NCI-H226 (cell line): ENCODE measurements around the gene SPEM2.
"Not testable (repeated sequence)": the region's sequence is repeated elsewhere in the genome, so short reads cannot be mapped to it uniquely, and the experiment has no call there.

Experiments used
- DNase-seq: peaks from one replicate; pipeline ENCODE4 v3.0.0-alpha.2; 2015

The SPEM2 gene

DNA sequence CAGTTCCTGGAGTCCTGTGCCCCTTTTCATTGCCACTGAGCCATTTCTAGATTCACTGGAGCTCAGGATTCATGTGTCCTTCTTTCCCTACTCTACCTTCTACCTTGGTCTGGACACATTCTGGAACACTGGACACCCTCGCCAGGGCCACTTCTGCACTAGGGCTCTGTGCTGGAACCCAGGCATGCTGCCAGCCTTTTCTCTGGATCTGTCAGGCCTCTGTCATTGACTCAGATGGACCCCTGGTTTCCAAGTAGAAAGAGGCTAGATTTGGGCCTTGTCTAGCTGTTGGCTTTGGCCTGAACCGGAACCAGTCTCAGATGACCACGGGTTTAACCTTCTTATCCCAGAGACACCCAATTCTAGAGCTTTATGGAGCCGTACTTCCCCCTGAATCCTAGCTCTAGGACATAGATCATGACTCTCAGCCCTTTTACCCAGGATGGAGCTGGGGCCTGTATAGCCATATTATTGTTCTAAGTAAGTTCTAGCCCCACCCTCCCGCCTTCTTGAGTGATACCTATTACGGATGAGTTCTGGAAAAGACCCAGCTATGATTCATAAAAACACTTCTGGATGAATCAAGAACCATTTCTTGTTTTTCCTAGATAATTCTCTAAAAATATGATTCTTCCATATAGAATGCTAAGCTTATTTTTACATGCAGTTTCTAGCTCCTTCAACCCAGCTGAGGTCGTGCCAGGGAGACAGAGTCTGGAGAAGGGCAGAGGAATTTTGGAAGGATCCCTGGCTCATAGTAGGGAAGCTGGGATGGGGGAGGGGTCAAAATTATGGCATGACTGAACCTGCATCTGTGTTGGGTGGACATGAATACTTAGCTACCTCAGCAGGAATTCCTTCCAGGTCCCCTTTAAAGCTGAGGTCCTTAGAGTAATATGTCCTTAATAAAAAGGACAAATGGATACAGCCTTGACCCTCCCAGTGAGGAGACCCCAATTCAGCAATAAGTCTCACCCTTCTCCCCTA, 18.4 kb downstream of the SPEM2 start:
- peak; percentile 69 for DNase-seq

DNA sequence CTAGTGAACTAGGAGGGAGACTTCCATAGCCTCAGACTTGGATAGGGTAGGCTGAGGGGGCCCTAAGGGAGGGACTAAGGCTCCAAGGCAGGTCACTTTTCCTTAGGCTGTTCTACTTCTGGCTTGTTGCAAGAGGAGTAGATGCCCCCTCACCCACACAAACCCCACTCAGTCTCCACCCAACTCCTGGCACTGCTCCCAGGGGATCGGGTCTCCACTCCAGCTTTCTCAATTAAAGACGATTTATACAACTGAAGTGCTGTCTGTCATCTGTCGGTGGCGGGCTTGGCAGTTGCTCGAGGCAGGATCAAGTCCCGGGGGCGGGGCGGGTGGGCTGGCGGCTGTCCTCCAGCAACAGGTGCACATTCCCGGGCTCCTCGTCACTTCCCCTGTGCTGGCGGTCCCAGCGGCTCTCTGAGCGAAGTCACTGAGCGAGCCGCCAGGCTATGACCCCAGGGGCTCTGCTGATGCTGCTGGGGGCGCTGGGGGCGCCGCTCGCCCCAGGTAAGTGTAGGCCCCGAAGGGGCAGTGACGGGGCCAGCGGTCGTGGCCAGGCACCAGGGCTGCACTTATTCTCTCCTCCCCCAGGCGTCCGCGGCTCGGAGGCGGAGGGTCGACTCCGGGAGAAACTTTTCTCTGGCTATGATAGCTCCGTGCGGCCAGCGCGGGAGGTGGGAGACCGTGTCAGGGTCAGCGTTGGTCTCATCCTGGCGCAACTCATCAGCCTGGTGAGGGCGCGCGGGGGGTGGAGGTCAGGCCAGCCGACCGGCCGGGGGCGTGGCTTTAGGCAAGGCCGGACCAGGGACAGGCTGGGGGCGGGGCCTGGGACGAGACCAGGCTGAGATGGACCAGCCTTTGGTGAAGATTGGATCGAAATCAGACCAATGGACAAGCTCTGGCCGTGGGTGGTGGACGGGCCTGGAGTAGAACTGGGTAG, 19.5 kb downstream of the SPEM2 start, which contains the start of gene CHRNB1:
CHRNB1 (plus strand) TSS at position 380 of the 937 bp plus-strand sequence; CDS start at position 447, 67 bp downstream.
- no peak for DNase-seq

DNA sequence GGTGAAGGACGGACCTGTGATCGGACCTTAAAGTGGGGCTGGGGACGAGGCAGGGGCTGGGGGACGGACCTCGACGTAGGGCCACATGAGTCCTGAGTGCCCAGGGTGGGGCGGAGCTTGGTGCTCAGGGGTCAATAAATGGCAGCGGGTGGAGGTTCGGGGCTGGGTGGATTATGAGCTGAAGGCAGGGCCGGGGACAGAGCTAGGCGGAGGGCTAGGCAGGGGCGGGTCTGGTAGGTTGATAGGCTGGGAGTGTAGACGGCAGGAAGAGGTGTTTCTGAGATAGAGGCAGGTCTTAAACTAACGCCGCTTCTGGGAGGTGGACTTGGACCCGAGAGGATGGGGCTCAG, 20.2 kb downstream of the SPEM2 start:
- no peak for DNase-seq

DNA sequence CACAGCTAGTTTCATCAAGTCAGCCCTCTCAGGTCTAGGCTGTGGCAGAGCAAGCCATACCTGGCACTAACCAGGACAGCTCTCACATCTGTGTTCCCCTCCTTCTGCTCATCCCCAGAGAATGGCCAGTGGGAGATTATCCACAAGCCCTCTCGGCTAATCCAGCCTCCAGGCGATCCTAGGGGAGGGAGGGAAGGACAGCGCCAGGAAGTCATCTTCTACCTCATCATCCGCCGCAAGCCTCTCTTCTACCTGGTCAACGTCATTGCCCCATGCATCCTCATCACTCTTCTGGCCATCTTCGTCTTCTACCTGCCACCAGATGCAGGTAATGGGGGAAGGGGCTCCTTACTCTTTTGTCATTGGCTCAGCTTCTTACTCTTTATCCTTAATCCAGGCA, 23.0 kb downstream of the SPEM2 start:
- DNase-seq: no peak

DNA sequence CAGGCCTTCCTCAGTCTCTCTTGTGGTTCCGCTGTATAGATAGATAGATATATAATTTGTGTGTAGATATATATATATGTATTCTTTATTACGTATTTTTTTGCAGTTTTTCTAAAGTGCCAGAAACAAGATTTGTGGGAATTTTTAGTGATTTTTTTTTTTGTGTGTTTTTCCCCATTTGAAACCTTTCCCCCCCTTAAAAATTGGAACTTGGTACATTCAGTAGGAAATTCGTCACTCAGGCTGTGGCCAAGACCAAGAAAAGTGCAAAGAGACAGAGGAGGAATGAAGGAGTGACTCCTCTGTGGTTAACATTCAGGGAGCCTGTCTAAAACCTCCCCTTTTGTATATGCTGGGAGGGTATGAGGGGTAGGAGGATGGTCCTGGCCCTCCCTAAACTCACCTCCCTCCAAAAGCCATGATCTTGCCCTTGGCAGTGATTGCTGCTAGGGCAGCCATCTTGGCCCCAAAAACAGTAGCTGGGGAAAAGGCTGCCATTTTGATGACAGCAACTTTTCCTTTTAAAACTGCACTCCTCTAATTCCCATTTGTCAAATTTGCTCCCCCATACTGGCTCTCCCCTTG, 34.6 kb downstream of the SPEM2 start:
- DNase-seq: no peak

DNA sequence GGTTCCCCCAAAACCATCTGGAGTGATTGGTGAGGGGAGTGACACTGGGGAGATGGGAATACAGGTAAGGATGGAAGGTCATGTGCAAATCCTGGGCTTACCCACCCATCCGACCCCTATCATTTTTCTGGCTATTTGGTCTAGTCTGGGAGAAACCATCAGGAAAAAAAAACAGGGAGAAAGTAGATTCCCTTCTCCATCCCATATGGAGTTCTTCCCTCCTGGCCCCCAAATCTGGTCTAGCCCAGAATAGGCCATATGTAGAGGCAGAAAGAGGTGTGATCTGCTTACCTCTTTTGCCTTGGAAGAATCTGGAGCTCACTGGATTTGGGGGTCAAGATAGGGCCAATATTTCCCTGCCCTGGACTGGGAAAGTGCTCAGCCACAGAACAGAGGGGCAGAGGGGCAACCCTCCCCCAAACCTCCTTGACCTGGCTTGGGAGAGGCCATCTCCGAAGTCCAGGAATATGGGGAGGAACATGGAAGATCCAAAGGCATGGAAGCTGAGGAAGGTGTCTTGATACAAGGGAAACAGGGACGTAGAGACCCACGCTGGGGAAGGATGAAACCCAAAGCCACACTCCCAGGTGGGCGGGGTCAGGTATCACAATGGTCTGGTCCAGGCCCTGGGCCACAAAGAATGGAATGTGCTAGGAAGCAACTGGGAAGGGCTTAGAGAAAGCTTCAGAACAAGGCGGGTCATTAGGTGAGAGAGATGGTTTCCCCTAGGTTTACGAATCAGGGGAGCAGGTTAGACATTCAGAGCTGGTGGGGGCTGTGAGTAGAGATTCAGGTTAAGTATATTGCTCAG, 35.6 kb downstream of the SPEM2 start:
- DNase-seq: no peak

DNA sequence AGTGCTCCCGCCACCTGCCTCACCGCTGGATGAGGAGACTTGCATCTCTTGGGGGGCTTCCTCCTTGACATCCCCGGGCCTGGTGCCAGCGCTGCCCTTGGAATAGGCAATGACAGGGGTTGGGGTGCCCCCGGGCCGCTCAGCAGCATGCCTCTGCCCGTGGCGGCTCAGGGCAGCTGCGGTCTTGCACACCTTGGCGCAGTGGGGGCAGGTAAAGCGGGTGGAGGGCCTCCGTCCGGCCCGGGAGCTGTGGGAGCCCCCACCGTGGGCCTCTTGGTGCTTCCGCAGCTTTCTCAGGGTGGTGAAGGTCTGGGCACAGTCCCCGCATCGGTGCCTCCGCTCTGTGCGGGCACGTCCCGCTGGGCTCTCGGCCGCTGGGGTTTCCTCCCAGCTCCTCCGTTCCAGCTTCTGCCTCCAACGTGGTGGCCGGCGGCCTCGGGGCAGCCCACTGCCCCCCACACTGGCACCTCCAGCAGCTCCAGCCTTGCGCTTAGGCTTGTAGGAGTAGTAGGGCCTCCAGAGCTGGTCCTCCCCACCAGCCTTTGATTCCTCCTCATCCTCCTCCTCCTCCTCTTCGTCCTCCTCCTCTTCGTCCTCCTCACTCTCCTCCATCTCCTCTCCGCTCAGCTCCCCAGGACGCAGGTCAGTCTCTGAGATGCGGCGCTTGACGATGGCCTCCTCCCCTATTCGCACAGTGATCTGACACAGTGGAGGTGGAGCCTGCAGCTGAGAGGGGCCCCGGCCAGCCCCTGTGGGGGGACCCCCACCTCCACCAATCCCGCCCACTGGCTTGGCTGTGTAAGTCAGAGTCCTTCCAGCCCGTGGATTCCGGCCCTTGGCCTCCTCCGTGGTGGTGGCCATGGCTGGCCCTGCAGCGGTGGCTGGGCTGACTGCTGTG, 37.3 kb downstream of the SPEM2 start:
- no peak for DNase-seq

DNA sequence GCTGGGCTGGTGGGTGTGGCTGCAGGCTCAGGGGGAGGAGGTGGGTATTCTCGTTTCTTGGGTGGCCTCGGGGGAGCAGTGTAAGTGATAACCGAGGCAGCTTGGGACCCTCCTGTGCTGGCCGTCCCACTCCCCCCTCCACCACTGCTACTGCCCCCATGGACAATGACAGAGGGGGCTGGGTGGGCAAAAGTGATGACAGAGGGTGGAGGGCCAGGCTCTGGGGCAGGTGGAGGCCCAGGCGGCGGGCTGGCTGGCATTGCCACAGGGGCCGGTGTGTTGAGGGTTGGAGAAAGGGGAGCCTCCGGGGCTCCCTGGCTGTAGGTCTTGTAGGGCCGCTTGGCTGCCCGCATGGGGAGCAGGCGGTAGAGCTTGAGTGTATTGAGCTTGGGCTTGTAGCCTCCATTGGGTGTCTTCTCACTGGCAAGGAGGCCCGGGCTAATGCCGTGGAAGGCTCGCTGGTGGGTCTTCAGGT, 38.0 kb downstream of the SPEM2 start:
- no peak for DNase-seq

DNA sequence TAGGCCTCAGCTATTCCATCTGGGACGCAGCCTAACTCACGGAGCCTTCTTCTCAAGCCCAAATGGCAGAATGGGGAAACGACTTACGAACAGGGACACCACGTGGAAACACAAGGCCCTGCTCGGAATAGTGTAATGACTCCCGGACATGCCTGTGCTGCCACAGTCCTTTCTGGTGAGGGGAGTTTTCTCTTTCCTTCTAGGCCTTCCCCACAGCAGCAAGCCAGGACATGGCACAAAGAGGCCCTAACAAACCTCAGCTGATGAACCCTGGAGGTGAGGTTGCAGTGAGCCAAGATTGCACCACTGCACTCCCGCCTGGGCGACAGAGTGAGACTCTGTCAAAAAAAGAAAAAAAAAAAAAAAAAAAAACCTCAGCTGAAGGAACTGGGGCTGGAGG, 38.7 kb downstream of the SPEM2 start:
- no peak for DNase-seq

DNA sequence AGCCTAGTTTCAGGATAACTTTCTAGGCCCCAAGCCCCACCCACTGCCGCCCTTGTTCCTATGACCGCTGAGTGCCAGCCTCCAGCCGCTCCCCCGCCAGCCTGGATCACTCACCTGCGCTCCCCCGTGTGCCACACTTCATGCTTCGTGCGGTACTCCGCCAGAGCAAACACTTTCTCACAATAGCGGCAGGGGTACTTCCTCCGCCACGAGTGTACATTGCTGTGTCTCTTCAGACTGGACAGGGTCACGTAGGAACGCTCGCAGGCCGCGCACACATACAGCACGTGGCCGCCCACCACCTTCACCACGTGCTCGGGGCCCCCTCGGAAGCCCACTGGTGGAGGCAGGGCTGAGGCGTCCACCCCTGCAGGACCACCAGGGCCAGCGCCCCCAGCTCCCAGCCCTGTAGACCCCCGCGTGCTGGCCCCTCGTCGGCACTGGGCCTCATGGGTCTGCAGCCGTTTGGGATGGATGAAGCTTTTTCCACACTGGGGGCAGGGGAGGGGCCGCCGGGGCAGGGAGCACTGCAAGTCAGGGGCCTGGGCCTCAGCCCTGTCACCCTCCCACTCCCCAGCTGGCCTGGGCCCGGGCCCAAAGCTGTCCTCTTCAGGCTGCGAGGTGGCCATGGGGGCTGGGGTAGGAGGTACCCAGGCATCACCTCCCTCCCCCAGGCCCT, 40.3 kb downstream of the SPEM2 start:
- no peak for DNase-seq

DNA sequence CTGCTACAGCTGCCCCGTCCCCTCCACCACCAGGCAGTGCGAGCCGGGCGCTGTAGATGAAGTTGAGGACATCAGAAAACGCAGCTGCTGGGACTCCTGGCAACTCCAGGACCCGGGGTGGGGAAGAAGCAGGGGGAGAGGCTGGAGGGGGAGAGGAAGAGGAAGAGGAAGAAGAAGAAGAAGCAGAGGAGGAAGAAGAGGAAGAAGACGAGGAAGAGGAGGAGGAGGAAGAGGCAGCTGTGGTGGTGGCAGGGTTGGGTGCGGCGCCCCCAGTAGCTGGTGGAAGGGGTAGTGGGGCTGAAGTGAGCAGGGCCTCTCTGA, 40.9 kb downstream of the SPEM2 start:
- no peak for DNase-seq

DNA sequence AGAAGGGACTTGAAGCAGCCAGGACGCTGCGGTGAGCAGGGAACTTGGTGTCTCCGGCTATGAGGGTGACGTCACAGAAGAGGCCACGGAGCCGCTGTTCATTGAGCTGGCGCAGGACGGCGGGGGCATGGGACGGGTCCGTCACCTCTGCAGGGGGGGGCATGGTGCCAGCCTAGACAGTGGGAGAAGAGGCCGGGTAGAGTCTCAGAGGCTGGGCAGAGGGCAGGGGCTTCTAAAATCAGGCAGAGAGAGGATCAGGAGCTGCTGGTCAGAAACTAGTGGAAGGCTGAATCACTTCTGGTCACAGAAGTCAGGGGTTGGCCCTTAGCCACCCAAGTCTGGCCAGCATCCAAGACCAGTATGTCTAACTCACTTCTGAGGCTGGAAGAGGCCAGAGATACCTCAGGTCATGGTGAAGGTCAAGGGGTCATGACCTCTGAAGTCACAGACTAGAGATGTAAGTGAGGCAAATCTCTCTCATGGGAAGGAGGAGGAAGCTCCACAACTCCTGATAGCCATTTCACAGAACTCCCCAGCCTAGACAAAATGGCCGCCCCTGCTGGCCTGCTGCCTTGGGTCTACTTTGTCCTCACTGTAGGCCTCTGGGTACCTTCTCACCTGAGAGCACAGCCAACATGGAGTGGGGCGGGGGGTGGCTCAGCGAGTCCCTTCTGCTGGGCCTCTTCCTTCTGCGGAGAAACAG, 41.4 kb downstream of the SPEM2 start:
- peak; percentile 31 for DNase-seq

DNA sequence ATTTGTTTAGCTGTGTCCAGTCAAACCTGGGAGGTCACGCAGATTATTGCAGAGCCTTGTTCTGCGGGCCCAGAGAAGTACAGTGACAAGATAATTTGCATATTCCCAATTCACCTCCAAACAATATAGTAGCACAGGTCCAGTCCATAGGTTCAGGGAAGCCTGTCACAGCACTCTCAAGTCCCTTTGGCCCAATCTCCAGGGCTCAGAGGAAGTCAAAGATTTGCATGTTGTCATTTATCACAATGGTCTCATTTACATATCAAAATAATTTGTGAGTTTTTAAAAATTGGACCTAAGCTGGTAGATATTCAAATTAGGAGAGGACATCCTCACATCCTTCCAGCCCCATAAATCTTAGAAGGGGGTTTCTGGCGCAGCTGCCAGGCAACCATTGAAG, 42.1 kb downstream of the SPEM2 start:
- DNase-seq: no peak

DNA sequence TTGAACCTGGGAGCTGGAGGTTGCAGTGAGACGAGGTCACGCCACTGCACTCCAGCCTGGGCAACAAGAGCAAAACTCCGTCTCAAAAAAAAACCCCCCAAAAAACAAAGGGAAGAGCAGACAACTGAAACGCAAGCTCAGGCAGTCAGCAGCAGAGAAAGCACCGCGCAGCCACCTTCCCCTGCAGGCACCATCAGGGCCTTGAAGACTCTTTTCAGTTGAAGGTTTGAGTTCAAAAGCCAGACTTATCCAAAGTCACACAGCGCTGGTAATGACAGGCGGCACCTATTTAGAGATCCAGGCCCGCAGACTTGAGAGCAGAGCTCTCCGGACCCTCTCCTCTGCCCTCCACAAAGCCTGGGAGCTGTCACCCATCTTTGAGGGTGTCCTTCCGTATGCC, 42.9 kb downstream of the SPEM2 start:
- no peak for DNase-seq

DNA sequence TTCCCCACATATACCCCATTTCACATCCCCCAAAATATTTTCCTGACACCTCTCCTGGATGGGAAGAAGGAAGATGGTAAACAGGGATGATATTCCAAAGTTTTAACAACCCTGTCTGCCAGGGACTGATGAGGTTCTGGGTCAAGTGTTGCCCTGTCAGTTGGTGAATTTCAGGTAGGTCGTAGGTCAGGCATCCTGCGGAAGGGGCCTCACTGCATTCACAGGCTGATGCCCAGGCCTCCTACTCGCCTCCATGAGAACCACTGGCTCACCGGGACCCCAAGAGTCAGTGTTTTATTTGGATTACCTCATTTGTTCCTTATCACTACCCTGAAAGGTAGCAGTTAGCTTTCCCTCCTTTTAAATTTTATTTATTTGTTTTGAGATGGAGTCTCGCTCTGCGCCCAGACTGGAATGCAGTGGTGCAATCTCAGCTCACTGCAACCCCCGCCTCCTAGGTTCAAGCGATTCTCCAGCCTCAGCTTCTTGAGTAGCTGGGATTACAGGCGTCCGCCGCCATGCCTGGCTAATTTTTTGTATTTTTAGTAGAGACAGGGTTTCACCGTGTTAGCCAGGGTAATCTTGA, 43.5 kb downstream of the SPEM2 start:
- DNase-seq: no peak

DNA sequence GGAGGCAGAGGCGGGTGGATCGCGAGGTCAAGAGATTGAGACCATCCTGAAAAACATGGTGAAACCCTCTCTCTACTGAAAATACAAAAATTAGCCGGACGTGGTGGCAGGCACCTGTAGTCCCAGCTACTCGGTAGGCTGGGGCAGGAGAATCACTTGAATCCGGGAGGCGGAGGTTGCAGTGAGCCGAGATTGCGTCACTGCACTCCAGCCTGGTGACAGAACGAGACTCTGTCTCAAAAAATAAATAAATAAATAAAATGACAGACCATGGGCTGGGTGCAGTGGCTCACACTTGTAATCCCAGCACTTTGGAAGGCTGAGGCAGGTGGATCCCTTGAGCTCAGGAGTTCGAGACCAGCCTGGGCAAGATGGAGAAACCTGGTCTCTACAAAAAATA, 44.4 kb downstream of the SPEM2 start:
- DNase-seq: not testable (repeated sequence)

DNA sequence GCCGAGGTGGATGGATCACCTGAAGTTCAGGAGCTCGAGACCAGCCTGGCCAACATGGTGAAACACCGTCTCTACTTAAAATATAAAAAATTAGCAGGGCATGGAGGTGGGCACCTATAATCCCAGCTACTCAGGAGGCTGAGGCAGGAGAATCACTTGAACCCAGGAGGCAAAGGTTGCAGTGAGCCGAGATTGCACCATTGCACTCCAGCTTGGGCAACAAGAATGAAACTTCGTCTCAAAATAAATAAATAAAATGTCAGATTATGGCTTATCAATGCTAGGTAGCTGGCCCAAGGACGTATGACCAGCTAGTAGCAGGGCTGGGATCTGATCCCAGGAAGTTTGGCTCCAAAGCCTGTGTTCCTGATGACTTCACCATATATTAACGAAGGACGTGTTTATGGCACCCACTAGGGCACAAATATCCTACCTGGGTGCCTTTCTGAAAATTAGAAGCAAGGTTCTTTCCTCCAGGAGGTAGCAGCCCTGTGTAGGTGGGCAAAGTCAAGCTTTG, 45.1 kb downstream of the SPEM2 start:
- DNase-seq: not testable (repeated sequence)

DNA sequence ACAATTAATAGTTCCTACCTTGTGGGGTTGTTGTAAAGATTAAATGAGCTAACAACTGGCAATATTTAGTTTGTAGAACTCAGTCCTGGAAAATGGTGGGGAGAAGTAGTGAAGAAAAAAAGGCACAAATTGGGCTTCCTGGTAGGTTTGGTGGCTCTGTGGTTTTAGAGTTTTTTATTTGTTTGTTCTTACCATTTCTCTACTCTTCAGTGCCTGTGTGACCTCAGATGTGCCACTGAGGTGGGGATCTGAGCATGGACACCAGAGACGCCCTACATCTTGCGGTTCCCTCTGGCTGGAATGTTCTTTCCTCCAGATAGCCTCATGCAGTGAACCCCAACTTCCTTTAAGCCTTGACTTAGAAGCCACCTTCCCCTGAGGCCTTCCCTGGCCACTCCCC, 46.3 kb downstream of the SPEM2 start:
- DNase-seq: no peak

DNA sequence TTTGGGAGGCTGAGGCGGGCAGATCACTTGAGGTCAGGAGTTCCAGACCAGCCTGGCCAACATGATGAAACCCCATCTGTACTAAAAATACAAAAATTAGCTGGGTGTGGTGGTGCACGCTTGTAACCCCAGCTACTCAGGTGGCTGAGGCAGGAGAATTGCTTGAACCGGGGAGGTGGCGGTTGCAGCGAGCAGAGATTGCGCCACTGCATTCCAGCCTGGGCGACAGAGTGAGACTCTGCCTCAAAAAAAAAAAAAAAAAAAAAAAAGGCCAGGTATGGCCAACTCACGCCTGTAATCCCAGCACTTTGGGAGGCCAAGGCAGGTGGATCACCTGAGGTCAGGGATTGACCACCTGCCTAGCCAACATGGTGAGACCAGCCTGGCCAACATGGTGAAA, 49.4 kb downstream of the SPEM2 start:
- not testable (repeated sequence) for DNase-seq
